OCI-M2 (cell line): Measurements from ENCODE around the gene KCNMA1.

Experiments used
- DNase-seq: peaks from one replicate; lab custom pipeline; 2025; ENCODE audit not compliant: unreplicated experiment; lab: John Stamatoyannopoulos, UW

Gene KCNMA1

DNA sequence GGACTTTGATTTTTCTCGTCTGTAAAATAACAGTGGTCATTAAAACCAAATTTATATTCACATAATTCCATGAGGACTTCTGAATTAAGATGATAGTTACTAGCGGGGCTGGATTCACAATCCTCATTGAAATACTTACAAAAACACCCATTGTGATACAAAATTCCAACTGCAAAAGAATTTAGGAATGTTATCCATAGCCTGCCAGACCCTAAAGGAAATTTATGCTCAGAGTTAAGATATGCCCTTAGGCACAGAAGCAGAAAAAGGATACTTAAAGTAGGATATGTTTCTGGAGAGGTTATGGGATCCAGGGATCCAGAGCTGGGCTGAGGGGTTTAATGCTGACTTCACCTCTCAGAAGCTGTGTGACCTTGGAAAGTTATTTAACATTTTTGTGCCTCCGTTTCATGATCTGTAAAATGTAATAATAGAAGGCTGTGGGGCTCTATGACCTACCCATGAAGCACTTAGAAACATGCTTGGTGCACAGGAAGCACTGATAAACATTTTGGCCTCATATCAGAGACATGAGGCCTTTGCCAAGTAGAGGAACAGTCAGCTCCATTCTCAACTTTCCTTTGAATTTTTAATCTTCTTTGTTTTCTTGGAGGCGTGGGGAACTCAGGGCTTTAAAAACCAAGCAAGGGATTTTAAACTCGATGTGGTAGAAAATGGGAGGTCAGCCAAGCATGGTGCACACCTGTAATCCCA, 744.7 kb downstream of the KCNMA1 start:
- DNase-seq: no peak

DNA sequence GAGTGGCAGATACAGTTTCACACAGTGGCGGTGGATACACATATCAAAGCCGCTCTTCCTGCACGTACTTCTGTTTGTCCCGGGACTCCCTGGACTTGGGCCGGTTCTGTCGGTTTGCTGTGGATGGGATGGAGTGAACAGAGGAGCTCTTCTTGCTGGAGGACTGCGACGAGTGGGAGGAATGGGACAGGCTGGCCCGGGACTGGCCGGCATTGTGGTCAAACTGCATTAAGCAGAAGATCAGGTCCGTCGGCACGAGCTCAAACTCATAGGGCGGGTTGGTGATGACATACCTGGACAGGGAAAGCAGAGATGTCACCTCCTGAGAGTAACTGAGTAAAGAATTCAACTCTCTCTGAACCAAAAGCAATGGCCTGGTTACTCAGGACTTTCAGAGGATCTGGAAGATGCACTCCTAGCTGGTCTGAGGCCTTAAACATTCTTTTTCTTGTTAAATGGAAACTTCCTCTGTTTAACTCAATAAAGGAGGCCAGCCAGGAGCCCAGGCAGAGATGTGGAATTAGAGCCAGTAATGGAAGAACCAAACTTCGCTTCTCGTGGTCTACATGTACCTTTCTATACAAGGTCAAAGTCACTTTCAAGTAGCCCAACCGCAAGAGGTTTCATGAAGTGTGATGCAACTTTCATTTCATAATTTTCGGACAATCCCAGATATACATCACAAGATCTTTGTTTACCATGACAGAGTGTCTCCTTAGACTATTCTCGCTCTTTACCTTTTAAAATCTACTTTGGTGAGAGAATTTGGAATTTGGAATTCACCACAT, 750.2 kb downstream of the KCNMA1 start:
- DNase-seq: no peak

DNA sequence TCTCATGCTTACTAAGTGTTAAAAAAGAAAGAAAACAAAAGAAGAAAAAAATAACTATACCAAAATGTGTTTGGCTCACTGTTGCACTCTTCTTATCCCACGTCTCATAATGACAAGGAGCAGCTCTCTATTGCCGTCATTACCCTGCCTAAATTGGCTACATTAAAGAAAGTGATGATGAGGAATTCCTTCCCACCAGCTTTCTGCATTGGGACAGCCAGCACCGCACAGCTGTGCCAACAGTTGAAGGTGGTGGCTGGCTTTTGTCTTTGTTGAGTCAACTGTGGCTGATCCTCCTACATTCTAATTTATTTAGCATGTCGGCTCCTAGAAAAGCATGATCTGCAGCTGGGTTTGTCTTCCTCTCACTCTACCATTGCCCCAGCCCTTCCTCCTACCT, 751.8 kb downstream of the KCNMA1 start:
- DNase-seq: no peak

DNA sequence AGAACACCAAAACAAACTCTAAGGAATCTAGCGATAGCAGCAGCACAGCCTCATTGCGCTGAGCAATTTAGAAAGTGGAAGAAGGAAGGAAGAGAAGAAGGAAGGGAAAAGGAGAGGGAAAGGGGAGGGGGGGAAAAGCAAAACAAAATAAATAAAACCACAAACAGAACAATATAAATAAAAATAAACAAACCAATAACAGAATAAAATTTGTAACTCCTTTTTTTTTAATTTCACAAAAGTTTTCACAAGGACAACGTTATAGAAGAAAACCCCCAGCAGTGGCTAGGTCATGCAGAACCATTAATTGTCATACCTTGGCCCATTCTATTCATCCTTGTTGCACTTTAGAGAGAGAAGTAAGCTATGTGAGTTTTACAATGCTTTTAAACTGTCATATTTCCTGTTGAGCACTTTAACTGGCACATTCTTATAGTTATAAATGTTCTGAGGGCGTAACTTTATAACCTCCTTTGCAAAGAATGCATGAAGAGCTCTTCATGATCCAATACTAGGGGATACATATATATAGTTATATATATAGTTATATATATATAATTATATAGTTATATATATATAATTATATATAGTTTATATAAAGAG, 752.8 kb downstream of the KCNMA1 start:
- no peak for DNase-seq

DNA sequence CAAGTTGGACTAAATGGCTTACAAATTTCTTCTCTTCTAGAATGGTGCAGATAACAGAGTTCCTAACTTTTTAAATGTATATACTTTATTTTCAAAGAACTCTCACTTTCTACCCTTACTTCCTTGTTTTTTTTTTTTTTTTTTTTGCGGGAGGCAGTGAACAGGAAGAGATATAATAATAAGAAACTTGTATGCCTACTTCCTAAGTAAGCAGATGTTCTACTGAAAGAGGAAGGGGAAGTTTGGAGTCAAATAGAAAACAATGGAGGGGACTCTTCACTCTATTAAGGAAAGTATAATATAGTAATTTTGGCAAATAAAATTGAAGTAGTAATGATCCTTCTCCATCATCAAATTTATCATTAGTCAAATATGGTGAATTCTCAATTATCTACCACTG, 754.0 kb downstream of the KCNMA1 start:
- DNase-seq: no peak

DNA sequence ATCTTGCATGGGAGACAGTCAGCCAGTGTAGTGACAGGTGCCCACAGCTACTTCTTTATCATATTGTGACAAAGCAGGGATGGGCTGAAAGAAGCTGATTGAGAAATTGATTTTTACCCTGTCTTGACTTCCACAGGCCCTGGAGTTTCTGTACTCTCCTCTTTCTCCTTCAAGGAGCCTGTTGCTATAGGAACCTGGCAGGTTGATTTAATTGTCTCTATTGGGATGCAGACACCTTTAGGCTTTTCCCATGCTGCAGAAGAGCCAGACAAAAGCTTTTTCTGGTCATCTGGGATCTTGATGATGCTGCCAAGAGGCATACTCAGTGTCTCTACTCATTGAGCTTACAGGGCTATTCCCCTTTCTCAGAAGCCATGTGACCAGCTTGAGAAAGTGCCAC, 754.8 kb downstream of the KCNMA1 start:
- DNase-seq: no peak

DNA sequence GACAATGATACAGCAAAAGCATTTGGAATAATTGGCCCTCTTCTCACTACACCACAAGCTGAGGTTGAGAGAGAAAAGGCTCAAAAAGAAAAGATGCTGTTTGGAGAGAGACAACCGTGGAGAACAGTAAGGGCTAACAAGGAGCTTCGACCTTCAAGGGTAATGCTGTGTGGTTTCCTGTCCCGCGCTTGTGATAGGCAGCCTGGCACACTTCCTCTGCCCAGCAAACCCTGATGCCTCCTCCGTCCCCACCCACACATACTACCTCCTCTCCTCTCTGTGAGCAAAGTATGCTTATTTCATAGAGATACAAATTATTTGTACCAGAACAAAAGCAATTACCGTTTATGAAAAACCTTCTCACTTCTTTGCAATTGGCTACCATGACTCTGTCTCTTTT, 755.4 kb downstream of the KCNMA1 start:
- no peak for DNase-seq

DNA sequence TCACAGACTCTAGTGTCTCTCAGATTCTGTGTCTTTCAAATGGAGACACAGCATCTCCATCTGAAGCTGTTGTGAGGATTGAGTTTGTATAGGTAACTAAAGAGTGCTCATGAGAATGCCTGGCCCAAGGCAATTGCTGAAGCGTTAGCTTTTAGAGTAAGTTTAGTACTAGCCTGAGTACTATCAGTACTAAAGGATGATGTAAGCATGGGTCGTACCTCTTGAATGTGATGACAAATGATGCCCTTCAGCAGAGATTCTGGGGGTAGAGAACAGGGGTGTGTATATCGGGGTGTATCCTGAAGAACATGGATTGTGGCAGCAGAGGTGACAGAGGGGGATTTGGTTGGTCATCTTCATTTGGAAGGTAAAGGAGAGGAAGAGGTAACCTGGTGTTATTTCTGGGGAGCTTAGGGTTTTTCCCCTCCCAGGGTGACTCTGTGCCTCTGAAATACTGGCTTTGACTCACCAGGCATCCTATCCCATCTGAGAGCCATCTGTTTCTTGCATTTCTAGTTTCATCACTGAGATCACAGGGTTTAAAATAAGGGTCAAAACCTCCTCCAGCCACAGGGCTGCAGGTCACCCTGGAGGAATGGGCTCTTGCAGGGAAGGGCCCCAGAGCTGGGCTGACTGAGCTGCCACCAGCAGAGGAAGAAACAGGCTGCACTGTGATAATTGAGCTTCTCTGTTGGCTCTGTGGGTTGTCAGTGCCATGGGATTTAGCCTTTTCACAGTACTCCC, 756.0 kb downstream of the KCNMA1 start:
- no peak for DNase-seq

DNA sequence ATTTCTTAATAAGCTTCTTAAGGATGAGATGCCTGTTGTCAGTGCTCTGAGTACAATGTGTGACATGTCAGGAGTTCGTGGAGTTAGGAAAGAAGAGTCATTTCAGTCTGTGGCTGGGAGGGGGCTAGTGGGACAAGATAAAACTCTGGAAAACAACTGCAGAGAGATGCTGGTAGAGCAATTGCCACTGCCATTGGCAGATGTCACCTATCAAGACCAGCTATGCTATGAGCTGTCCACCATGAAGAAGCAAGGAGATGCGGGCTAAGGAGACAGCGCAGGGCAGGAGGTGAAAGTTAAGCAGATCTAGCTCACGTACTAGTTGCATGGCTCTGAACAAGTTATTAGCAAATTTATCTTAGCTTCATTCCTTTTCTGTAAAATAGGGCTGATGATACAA, 756.7 kb downstream of the KCNMA1 start:
- no peak for DNase-seq

DNA sequence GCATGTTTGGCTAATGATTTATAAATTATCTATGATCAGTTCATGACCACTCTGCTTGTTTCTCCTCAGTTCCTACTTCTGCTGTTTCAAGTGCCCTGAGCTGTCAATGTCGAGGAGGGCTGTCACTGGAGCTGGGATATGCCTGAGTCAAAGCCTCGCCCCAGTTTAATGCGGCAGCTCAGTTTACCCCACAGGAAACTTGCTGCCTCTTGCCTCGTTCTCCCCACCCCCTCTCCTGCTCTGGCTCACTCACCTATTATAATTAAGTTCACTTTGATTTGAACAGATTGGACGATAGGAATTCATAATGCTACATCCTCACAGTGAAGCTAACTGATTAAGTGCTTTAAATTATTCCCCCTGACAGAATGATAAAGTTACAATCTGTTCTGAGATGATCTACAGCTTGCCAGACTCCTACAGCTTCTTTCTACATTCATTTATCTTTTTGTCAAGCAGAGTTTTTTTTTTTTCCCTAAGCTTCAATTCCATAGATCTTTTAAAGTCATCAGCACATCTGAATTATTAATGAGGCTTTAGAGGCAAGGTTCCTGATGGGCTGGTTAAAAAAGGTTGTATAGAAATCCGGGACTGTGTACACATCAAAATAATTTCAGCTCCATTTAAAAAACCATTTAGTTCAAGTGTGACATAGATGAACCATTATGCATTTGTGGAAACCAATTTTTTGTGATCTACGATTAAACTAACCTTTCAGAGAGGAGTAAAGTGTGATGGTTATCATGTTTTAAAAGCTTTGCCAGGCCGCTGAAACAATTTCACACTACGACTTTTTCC, 758.3 kb downstream of the KCNMA1 start:
- DNase-seq: no peak

DNA sequence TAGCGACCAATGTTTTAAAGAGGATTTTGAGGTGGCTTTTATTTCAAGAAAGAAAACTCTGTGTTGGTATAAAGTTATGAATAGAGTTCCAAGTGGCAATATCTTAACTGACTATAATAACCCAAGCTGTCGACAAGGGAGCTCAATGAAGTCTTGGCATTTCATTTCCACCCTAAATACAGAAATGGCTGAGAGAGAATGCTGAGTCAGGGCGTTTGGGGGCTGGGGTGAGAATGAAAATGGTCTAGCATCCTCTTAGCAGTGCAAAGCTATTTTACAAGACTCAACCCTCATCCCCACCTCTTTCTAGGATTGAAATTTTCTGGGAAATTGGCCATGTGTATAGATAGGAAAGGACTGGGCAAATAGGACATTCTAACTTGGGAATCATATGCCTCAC, 759.1 kb downstream of the KCNMA1 start:
- DNase-seq: no peak

DNA sequence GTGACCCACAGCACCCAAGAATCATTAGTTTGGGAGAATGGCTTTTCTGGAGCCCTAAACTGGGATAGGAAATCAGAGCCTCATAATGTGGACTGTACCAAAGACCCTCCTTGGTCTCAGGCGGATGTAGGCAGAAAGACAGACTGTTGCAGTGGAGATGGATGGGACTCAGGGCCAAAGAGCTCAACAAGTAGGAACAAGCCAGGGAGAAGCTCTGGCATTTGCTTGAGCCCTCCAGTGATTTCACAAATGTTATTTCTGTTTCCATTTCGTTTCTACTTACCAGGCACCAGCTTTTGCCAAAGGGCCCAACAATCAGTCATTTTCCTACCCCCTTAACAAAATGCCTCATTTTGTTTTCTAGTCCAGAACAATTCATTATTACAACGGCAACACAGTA, 762.7 kb downstream of the KCNMA1 start:
- no peak for DNase-seq

DNA sequence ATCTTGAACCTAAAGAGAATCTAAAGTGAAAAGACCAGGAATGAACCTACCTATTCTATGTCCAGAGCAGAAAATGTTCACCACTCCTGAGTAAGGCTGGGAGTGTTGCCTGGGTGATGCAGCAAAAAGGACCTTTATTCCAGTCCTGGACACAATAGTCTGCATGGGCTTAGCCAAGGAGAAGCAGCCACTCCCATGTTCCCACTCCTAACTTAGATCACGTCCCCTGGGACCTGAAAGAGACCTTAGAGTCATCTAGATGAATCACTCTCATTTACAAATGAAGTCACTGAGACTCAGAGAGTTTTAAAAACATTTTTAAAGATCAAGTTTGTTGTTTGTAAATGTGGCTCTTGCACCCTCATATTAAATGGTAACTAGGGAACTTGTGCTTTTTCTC, 763.4 kb downstream of the KCNMA1 start:
- no peak for DNase-seq

DNA sequence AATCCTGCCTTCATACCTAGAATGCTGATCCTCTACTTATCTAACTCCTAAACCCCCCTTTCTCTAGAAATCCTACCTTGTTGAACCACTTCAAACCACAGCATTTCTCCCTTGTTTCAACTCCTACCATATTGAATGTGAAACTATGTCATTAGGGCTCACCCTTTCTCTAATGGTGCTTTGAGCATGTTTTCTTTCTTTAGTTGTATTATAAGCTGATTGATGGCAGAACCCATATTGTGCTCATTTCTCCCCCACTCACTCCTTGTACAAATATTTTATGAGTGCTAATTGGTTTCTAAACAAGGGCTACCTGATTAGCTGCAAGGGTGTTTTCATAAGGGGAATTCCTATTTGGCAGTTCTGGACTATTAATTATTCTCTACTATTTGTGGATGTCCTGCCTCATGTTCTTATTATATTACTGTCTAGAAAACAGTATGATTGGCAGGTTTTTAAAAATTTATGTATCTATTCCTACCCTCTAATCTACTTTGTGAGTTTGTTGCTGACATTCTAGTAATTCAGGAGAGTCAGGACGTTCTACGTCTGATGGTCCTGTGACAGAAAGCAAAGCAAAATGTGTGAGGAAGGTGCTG, 765.8 kb downstream of the KCNMA1 start:
- no peak for DNase-seq

DNA sequence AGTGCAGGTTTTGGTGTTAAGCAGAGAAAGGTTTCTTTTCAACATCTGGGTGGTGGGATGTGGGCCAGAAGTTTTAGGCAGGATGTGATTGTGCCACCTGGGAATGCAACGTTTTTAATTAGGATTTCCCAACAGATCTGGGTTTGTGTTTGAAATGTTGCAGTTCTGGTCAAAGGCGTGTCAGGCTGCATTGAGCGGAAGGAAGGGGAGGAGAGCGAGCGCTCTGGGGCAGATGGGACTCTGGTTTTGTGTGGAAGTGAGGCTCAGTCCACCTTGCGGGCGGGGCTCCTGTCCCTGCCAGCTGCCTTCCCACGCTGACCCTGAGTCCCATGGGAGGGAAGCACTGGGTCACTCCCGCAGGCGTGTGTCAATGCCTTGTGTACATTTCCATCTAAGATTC, 767.7 kb downstream of the KCNMA1 start:
- DNase-seq: no peak

DNA sequence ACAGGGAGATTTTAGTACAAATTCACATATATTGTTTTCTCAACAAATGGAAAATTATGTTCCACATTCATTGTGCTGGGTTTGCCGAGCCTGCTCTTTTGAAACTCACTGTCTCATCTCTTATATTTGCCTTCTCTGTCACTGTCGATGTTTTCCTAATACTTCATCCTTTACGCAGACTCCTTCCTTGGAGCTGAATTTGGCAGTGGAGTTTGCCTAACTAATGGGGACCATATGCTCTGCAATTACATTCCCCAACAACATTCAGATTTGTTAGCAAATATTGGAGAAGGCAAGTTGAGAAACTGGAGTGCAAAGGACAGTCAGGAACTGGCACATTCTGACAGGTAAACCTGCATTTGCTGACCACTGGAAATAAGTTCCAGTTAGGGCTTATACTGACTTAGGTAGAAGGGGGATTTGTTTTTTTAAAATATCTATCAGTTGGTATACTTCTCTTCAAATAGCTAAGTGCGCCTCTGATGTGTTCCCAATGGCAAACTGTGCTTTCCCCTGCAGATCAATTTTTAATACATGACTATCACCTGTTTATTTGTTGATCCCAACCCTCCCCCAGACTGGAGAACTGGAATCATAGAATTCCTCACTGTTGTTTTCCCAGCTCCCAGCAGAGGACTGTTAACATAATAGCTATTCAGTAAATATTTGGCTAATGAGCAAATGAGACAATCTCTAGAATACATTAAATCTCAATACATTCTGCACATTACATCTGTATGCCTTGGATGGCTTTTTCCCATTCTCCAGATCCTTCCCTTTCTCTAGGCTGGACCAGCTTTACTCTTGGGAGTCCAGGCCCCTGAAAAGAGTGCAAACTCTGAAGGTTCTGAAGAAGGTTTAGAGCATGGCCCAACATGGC, 769.3 kb downstream of the KCNMA1 start:
- no peak for DNase-seq

DNA sequence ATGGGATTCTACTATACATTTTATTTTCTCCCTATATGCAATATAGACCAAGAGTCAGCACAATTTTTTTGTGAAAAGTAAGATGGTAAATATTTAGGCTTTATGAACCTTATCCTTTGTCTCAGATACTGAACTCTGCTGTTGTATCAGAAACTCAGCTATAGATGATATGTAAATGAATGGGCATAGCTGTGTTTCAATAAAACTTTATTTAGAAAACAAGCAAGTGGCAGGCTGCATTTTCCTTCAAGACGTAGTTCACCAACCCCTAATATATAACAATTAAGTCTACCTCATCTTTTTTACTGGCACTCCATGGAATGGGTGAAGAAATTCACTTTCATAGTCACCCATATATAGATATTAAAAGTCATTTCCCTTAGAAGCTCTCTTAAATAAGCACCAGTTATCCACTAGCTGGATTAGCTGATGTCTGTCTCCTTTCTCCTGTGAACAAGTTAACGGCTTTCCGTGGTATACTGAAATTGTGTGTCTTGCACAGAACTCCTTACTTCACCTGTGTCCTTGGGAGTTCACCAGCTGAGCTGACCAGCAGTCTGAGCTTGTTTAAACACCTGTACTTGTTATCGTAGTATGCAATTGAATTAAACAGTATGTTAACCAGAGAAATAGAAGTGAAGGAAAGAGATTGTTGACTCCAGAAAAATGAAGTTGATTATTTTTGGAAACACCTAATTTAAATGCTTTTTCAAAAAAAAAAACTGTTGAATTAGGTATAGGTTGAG, 770.6 kb downstream of the KCNMA1 start:
- DNase-seq: no peak

DNA sequence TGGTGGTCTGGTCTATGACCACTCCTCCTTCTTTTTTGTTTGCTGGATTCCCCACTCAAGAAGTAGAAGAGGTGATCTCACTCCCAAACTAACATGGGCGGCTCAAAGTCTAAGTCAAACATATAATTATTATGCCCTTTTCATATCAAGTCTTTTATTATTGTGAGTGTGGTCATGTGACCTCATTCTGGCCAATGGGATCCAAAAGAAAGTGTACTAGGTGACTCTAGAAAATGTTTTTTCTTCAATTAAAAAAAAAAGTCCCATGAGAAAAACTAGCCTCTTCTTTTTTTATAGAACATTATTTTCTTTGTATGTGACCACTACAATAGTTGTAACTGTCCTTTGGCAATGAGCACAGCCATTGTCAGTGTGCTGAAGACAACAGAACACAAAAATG, 772.7 kb downstream of the KCNMA1 start:
- no peak for DNase-seq

DNA sequence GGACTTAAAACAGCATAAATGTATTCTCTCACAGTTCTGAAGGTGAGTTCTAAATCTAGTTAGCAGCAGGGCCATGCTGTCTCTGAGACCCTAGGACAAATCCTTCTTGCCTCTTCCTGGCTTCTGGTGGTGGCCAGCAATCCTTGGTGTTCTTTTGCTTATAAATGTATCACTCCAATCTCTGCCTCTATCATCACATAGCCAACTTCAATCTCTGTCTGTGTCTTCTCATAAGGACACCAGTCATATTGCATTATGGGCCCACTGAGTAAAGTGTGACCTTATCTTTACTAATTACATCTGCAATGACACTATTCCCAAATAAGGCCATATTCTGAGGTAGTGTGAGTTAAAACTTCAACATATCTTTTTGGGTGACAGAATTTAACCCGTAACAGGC, 778.9 kb downstream of the KCNMA1 start:
- DNase-seq: no peak
